ENCODE results near the gene RABGAP1L.

The RABGAP1L gene

DNA sequence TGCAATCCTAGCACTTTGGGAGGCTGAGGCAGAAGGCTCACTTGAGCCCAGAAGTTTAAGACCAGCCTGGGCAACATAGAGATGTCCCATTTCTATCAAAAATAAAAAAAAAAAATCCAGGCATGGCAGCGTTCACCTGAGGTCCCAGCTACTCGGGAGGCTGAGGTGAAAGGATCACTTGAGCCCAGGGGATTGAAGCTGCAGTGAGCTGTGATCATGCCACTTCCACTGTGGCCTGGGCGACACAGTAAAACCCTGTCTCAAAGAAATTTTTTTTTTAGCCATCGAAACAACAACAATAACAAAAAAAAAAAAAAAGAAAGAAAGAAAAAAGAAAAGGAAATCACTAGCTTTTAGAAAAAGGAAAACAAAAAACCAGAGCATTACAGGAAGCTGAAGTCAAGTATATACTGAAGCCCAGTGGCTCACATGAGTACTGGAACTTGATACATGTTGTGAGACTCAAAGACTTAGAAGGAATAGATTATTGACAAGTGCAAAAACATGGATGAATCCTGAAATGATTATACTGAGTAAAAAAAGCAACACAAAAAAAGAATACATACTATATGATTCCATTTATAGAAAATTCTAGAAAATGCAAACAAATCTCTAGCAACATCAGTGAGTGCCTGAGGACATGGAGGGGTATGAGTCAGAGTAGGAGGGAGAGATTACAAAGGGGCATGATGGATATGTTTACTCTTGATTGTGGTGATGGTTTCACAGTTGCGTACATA, 6.1 kb upstream of the RABGAP1L start:
- Histone ChIP-seq H3K79me2 (ENCODE audit: insufficient read depth, low read length) (no peaks in the 10 kb centered on the region), H3K4me2 (ENCODE audit: low read depth, low read length, poor library complexity, severe bottlenecking) (no peak overlapping the region), H3K9me3 (ENCODE audit: insufficient read depth, low read depth, low read length) (0 out of 2 replicates have a peak, but pooled peaks cover 3% of the 10 kb centered on the region), H3F3A (ENCODE audit: low read depth) (no peaks in the 10 kb centered on the region; the same call in 1 of the 2 replicates), H3K4me1 (ENCODE audit: insufficient read depth, low read length, poor library complexity, severe bottlenecking) (peaks cover 10% of the 10 kb centered on the region), H3K9me2 (replicated peaks; ENCODE audit: low read depth, low read length) (no peaks in the 10 kb centered on the region), H3K9ac (ENCODE audit: low read depth, low read length, poor library complexity, severe bottlenecking) (no peak overlapping the region), H3K4me3 (ENCODE audit: low read length, poor library complexity, severe bottlenecking) (no peak overlapping the region), H3K36me3 (ENCODE audit: insufficient read depth, low read length) (no peaks in the 10 kb centered on the region), H3K27me3 (ENCODE audit: insufficient read depth, low read length, poor library complexity, severe bottlenecking) (no peaks in the 10 kb centered on the region), H4K20me1 (ENCODE audit: insufficient read depth, low read length, poor library complexity, severe bottlenecking) (no peaks in the 10 kb centered on the region), H2AFZ (ENCODE audit: low read length) (peak overlapping the region; percentile 74; the same call in 1 of the 2 replicates)
- no peak for TF ChIP-seq EZH2phosphoT487 (IDR thresholded peaks at IDR 0.05; ENCODE audit: borderline replicate concordance)
- TF ChIP-seq, protein P1, sequence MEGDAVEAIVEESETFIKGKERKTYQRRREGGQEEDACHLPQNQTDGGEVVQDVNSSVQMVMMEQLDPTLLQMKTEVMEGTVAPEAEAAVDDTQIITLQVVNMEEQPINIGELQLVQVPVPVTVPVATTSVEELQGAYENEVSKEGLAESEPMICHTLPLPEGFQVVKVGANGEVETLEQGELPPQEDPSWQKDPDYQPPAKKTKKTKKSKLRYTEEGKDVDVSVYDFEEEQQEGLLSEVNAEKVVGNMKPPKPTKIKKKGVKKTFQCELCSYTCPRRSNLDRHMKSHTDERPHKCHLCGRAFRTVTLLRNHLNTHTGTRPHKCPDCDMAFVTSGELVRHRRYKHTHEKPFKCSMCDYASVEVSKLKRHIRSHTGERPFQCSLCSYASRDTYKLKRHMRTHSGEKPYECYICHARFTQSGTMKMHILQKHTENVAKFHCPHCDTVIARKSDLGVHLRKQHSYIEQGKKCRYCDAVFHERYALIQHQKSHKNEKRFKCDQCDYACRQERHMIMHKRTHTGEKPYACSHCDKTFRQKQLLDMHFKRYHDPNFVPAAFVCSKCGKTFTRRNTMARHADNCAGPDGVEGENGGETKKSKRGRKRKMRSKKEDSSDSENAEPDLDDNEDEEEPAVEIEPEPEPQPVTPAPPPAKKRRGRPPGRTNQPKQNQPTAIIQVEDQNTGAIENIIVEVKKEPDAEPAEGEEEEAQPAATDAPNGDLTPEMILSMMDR (conservative IDR thresholded peaks at IDR 0.05; ENCODE audit: low read length) = no peak

DNA sequence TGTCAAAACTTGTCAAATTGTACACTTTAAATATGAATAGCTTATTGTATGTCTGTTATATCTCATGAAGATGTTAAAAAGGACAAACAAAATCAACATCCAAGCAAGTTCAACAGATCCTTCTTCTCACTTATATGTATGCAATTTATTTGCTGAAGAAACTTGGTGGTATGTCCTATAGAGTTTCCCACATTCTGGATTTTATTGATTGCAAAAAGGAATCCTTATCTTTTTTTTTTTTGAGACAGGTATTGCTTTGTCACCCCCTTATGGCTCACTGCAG, 5.6 kb upstream of the RABGAP1L start:
- Histone ChIP-seq H3K79me2 (ENCODE audit: insufficient read depth, low read length) (no peaks in the 10 kb centered on the region), H3K9ac (ENCODE audit: low read depth, low read length, poor library complexity, severe bottlenecking) (no peak overlapping the region), H2AFZ (ENCODE audit: low read length) (no peak overlapping the region), H3F3A (ENCODE audit: low read depth) (no peaks in the 10 kb centered on the region; the same call in 1 of the 2 replicates), H3K9me3 (ENCODE audit: insufficient read depth, low read depth, low read length) (0 out of 2 replicates have a peak, but pooled peaks cover 3% of the 10 kb centered on the region), H3K4me2 (ENCODE audit: low read depth, low read length, poor library complexity, severe bottlenecking) (no peak overlapping the region), H3K9me2 (replicated peaks; ENCODE audit: low read depth, low read length) (no peaks in the 10 kb centered on the region), H4K20me1 (ENCODE audit: insufficient read depth, low read length, poor library complexity, severe bottlenecking) (no peaks in the 10 kb centered on the region), H3K4me3 (ENCODE audit: low read length, poor library complexity, severe bottlenecking) (no peak overlapping the region), H3K27me3 (ENCODE audit: insufficient read depth, low read length, poor library complexity, severe bottlenecking) (no peaks in the 10 kb centered on the region), H3K4me1 (ENCODE audit: insufficient read depth, low read length, poor library complexity, severe bottlenecking) (peaks cover 15% of the 10 kb centered on the region), H3K36me3 (ENCODE audit: insufficient read depth, low read length) (no peaks in the 10 kb centered on the region)
- TF ChIP-seq EZH2phosphoT487 (IDR thresholded peaks at IDR 0.05; ENCODE audit: borderline replicate concordance) = no peak
- TF ChIP-seq, protein P1 (conservative IDR thresholded peaks at IDR 0.05; ENCODE audit: low read length) = no peak

DNA sequence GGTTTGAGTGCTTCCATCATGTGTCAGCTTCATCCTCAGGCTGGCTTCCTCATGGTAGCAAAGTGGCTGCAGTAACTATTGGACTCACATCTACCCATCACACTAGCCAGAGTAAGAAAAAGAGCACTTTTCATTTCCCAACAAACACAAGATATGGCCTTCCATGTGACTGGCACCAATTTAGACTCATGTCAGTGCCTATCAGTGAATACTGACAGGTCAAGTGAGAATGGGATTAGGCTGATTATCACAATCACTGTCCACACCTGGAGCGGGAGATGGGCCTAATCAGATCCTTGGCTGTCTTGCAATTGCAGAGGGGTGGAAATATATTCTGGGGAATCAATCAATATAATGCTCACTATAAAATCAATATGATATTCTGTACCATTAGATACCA, 2.9 kb upstream of the RABGAP1L start:
- Histone ChIP-seq H3K4me2 (ENCODE audit: low read depth, low read length, poor library complexity, severe bottlenecking) (no peak overlapping the region), H3K9ac (ENCODE audit: low read depth, low read length, poor library complexity, severe bottlenecking) (no peak overlapping the region), H3K9me3 (ENCODE audit: insufficient read depth, low read depth, low read length) (no peaks in the 10 kb centered on the region), H3K4me1 (ENCODE audit: insufficient read depth, low read length, poor library complexity, severe bottlenecking) (peaks cover 27% of the 10 kb centered on the region), H3K27me3 (ENCODE audit: insufficient read depth, low read length, poor library complexity, severe bottlenecking) (no peaks in the 10 kb centered on the region), H3F3A (ENCODE audit: low read depth) (peaks cover 2% of the 10 kb centered on the region; the same call in 1 of the 2 replicates), H3K79me2 (ENCODE audit: insufficient read depth, low read length) (peaks cover 15% of the 10 kb centered on the region), H3K4me3 (ENCODE audit: low read length, poor library complexity, severe bottlenecking) (no peak overlapping the region), H2AFZ (ENCODE audit: low read length) (no peak overlapping the region), H3K9me2 (replicated peaks; ENCODE audit: low read depth, low read length) (no peaks in the 10 kb centered on the region), H4K20me1 (ENCODE audit: insufficient read depth, low read length, poor library complexity, severe bottlenecking) (peaks cover 11% of the 10 kb centered on the region), H3K36me3 (ENCODE audit: insufficient read depth, low read length) (no peaks in the 10 kb centered on the region)
- TF ChIP-seq EZH2phosphoT487 (IDR thresholded peaks at IDR 0.05; ENCODE audit: borderline replicate concordance) = no peak
- TF ChIP-seq, protein P1 (conservative IDR thresholded peaks at IDR 0.05; ENCODE audit: low read length) = no peak
